Vagina (tissue), 2 donors: Measurements from ENCODE around the gene KLK8. TPM values are rescaled to one million over a fixed set of nuclear protein-coding genes. Genes with fewer than 3 reads are reported as not detected.

Experiments
- DNase-seq, 2 donors: peaks; one replicate each; pipeline ENCODE4 v3.0.0-alpha.2; 2017; ENCODE audit errors: extremely low spot score in 2 of 2
- H3K27ac ChIP-seq: fragments of 200-600 bp; sonication (generic); one replicate; pipeline ENCODE4 v1.5.1; 2019
- H3K27me3 ChIP-seq: fragments of 200-600 bp; sonication (generic); one replicate; pipeline ENCODE4 v1.5.1; 2019
- H3K36me3 ChIP-seq, 2 donors: fragments of 200-600 bp; sonication (generic); one replicate each; pipeline ENCODE4 v1.5.1; 2017 to 2019
- H3K4me1 ChIP-seq: fragments of 200-600 bp; sonication (generic); one replicate; pipeline ENCODE4 v1.5.1; 2019
- H3K4me3 ChIP-seq, 2 donors: fragments of 200-600 bp; sonication (generic); 1 replicate in 1 of 2; 2 replicates in 1 of 2; pipeline ENCODE4 v1.5.1; 2016 to 2019
- H3K9me3 ChIP-seq: fragments of 200-600 bp; sonication (generic); one replicate; pipeline ENCODE4 v1.5.1; 2019
- CTCF ChIP-seq, 3 experiments: fragments of 450-650 bp in 2 of 3; fragments of 200-600 bp in 1 of 3; sonication (generic) in 1 of 3; IDR thresholded peaks; one replicate each; pipeline ENCODE4 v1.5.1; 2017 to 2019; ENCODE audit warnings: antibody characterized with exemption in 3 of 3, mild to moderate bottlenecking in 2 of 3, moderate library complexity in 2 of 3
- POLR2A ChIP-seq, 2 donors: fragments of 450-650 bp; IDR thresholded peaks; one replicate each; pipeline ENCODE4 v1.6.1; 2017; ENCODE audit warnings: antibody characterized with exemption in 2 of 2, mild to moderate bottlenecking in 2 of 2, moderate library complexity in 2 of 2
- POLR2AphosphoS5 ChIP-seq, 2 donors: sonication (generic); formaldehyde crosslinking; IDR thresholded peaks; one replicate each; pipeline ENCODE4 v1.9.0; 2017; ENCODE audit warnings: antibody characterized with exemption in 2 of 2, mild to moderate bottlenecking in 2 of 2, low read depth in 1 of 2; ENCODE audit not compliant: insufficient read depth in 1 of 2
- intact Hi-C: fragments of 100-400 bp; cut with DNase I; formaldehyde crosslinking; loops from one replicate; pipeline ENCODE4 v1.15.1; 2023
- total RNA-seq: library from RNA; depleted of rRNA; stranded (reverse); fragments of >200 nt; gene quantifications from one replicate; pipeline ENCODE4 v1.2.3, GENCODE V29; 2016

The KLK8 gene
- total RNA-seq, 1 donor from 2014 or later, result 16.2 TPM

- Histone ChIP-seq H3K36me3 (no peaks in the 10 kb centered on the region), H3K4me3 (peak overlapping the region; percentile 39 to 48), H3K27me3 (no peaks in the 10 kb centered on the region), H3K9me3 (no peaks in the 10 kb centered on the region), H3K27ac (peak overlapping the region; percentile 84), H3K4me1 (peaks cover 17% of the 10 kb centered on the region)
- TF ChIP-seq POLR2AphosphoS5 (IDR thresholded peaks at IDR 0.05; ENCODE audit: insufficient read depth in 1 of 2, low read depth in 1 of 2) (peak in 1 of 2 donors; percentile 72), CTCF (IDR thresholded peaks at IDR 0.05) (no peak)
- no peak for DNase-seq
- intact Hi-C loops, result no loop called here
Observed at GRCh38 chr19:51018745-51019543, 17.5 kb upstream of the KLK8 start.

GRCh38 chr19:51016798-51017683 lies 15.6 kb upstream of the KLK8 start:
- intact Hi-C loops, result no loop called here
- Histone ChIP-seq H3K4me1 (peaks cover 17% of the 10 kb centered on the region), H3K4me3 (peak overlapping the region; percentile 45 to 46), H3K27me3 (no peaks in the 10 kb centered on the region), H3K9me3 (no peaks in the 10 kb centered on the region), H3K27ac (peak overlapping the region; percentile 72), H3K36me3 (no peaks in the 10 kb centered on the region)
- no peak for DNase-seq
- peak in 1 of 3 experiments; percentile 55 for TF ChIP-seq CTCF (IDR thresholded peaks at IDR 0.05)
- peak in 1 of 2 donors; percentile 70 for TF ChIP-seq POLR2AphosphoS5 (IDR thresholded peaks at IDR 0.05; ENCODE audit: insufficient read depth in 1 of 2, low read depth in 1 of 2)
- TF ChIP-seq POLR2A (IDR thresholded peaks at IDR 0.05), result no peak

GRCh38 chr19:51015691-51016267 lies 14.4 kb upstream of the KLK8 start:
- H3K27me3 ChIP-seq, result no peaks in the 10 kb centered on the region
- H3K9me3 ChIP-seq, result no peaks in the 10 kb centered on the region
- no peak overlapping the region for H3K4me3 ChIP-seq
- peaks cover 17% of the 10 kb centered on the region for H3K4me1 ChIP-seq
- H3K36me3 ChIP-seq, result no peaks in the 10 kb centered on the region
- no peak overlapping the region for H3K27ac ChIP-seq
- intact Hi-C loops, result no loop called here
- DNase-seq, result no peak
- TF ChIP-seq CTCF (IDR thresholded peaks at IDR 0.05), result no peak
- no peak for TF ChIP-seq POLR2AphosphoS5 (IDR thresholded peaks at IDR 0.05; ENCODE audit: insufficient read depth in 1 of 2, low read depth in 1 of 2)
- TF ChIP-seq POLR2A (IDR thresholded peaks at IDR 0.05), result no peak

- intact Hi-C loops, result no loop called here
- Histone ChIP-seq H3K36me3 (no peaks in the 10 kb centered on the region), H3K4me1 (peaks cover 16% of the 10 kb centered on the region), H3K4me3 (no peak overlapping the region), H3K27me3 (no peaks in the 10 kb centered on the region), H3K27ac (no peak overlapping the region), H3K9me3 (no peaks in the 10 kb centered on the region)
- no peak for DNase-seq
- TF ChIP-seq POLR2AphosphoS5 (IDR thresholded peaks at IDR 0.05; ENCODE audit: insufficient read depth in 1 of 2, low read depth in 1 of 2) (no peak), POLR2A (IDR thresholded peaks at IDR 0.05) (no peak), CTCF (IDR thresholded peaks at IDR 0.05) (no peak)
Observed at GRCh38 chr19:51014242-51014641, 12.8 kb upstream of the KLK8 start.
